SK-N-SH (cell line): ENCODE measurements around the gene GATAD2B. TPM values are rescaled to one million over a fixed set of nuclear protein-coding genes. Genes with fewer than 3 reads are reported as not detected.

Source experiments
- CTCF ChIA-PET: fragments of 300-600, 350-600 bp; formaldehyde crosslinking; extraction: SDS; loops from one replicate; lab custom pipeline; 2021; lab: Yijun Ruan, JAX
- POLR2A ChIA-PET: fragments of 350-600 bp; sonication (Branson Sonifier 250); formaldehyde crosslinking; extraction: SDS; loops from one replicate; lab custom pipeline; 2020; ENCODE audit warnings: antibody characterized with exemption, inconsistent platforms; lab: Yijun Ruan, JAX
- DNase-seq: peaks from one replicate; pipeline ENCODE4 v3.0.0; 2012
- H2AFZ ChIP-seq: fragments of 200-600 bp; sonication (generic); 2 replicates; pipeline ENCODE4 v1.8.1; 2016; ENCODE audit warnings: antibody characterized with exemption, mild to moderate bottlenecking, low read depth
- H3F3A ChIP-seq: fragments of 200-600 bp; sonication (generic); replicated peaks from 2 replicates; pipeline ENCODE3; 2016; ENCODE audit warnings: antibody characterized with exemption, mild to moderate bottlenecking; ENCODE audit not compliant: insufficient read depth
- H3K27ac ChIP-seq, 2 experiments: fragments of 200-500 bp in 1 of 2; fragments of 200-600 bp in 1 of 2; sonication (Bioruptor generic) in 1 of 2; sonication (generic), shearing (Covaris generic) in 1 of 2; 2 replicates each; pipeline versions ENCODE4 v1.5.1 to v1.6.1; 2014 to 2016; ENCODE audit warnings: low read depth in 2 of 2, inconsistent platforms in 1 of 2, low read length in 1 of 2, mild to moderate bottlenecking in 1 of 2, mixed read lengths in 1 of 2
- H3K27me3 ChIP-seq: fragments of 200-600 bp; sonication (generic), shearing (Covaris generic); 2 replicates; pipeline ENCODE4 v1.6.1; 2016; ENCODE audit warnings: mixed run types; ENCODE audit not compliant: insufficient read depth
- H3K36me3 ChIP-seq, 2 experiments: fragments of 200-500 bp in 1 of 2; fragments of 200-600 bp in 1 of 2; sonication (Bioruptor generic) in 1 of 2; sonication (generic) in 1 of 2; replicated peaks in 1 of 2; 2 replicates each; pipeline versions ENCODE3 to v1.5.1; 2014 to 2016; ENCODE audit warnings: low read length in 1 of 2, mild to moderate bottlenecking in 1 of 2; ENCODE audit not compliant: insufficient read depth in 2 of 2, control insufficient read depth in 1 of 2
- H3K4me1 ChIP-seq, 2 experiments: fragments of 200-500 bp in 1 of 2; fragments of 200-600 bp in 1 of 2; sonication (Bioruptor generic) in 1 of 2; sonication (generic), shearing (Covaris generic) in 1 of 2; 2 replicates each; pipeline versions ENCODE4 v1.5.1 to v1.6.1; 2014 to 2016; ENCODE audit warnings: low read depth in 1 of 2, low read length in 1 of 2, mixed run types in 1 of 2; ENCODE audit not compliant: insufficient read depth in 2 of 2, control insufficient read depth in 1 of 2
- H3K4me2 ChIP-seq: fragments of 200-600 bp; sonication (generic), shearing (Covaris generic); 2 replicates; pipeline ENCODE4 v1.6.1; 2017; ENCODE audit warnings: mixed run types
- H3K4me3 ChIP-seq, 2 experiments: fragments of 200-500 bp in 1 of 2; fragments of 200-600 bp in 1 of 2; sonication (Bioruptor generic) in 1 of 2; sonication (generic), shearing (Covaris generic) in 1 of 2; 2 replicates each; pipeline versions ENCODE4 v1.5.1 to v1.8.1; 2014 to 2016; ENCODE audit warnings: low read depth in 2 of 2, inconsistent platforms in 1 of 2, low read length in 1 of 2, mild to moderate bottlenecking in 1 of 2, mixed read lengths in 1 of 2, moderate library complexity in 1 of 2
- H3K79me2 ChIP-seq: fragments of 200-600 bp; sonication (generic); 2 replicates; pipeline ENCODE4 v1.8.1; 2017; ENCODE audit warnings: mild to moderate bottlenecking; ENCODE audit not compliant: insufficient read depth
- H3K9ac ChIP-seq: fragments of 200-600 bp; sonication (generic); 2 replicates; pipeline ENCODE4 v1.6.1; 2017; ENCODE audit warnings: mixed run types
- H3K9me2 ChIP-seq: fragments of 200-600 bp; sonication (generic); 2 replicates; pipeline ENCODE4 v1.6.1; 2017; ENCODE audit warnings: mixed run types
- H3K9me3 ChIP-seq: fragments of 200-600 bp; sonication (generic); 2 replicates; pipeline ENCODE4 v1.6.1; 2017; ENCODE audit warnings: mixed run types, mild to moderate bottlenecking, moderate library complexity
- H4K20me1 ChIP-seq: fragments of 200-600 bp; sonication (generic); 2 replicates; pipeline ENCODE4 v1.6.1; 2017; ENCODE audit warnings: mild to moderate bottlenecking, mixed run types; ENCODE audit not compliant: insufficient read depth
- CHD2 ChIP-seq: fragments of 150-350 bp; IDR thresholded peaks from 2 replicates; pipeline ENCODE4 v1.6.1; 2018; ENCODE audit warnings: low read length; ENCODE audit not compliant: partially characterized antibody
- FOSL2 ChIP-seq: IDR thresholded peaks from 2 replicates; pipeline ENCODE4 v1.4.0; 2012; ENCODE audit warnings: low read depth, mild to moderate bottlenecking, moderate library complexity, borderline replicate concordance
- GABPA ChIP-seq: IDR thresholded peaks from 2 replicates; pipeline ENCODE4 v1.4.0; 2012; ENCODE audit warnings: low read depth, mild to moderate bottlenecking
- GATA2 ChIP-seq: sonication (generic); formaldehyde crosslinking; IDR thresholded peaks from 2 replicates; pipeline ENCODE4 v1.5.0; 2020; ENCODE audit warnings: mild to moderate bottlenecking, missing genetic modification reagents
- JUND ChIP-seq: IDR thresholded peaks from 2 replicates; pipeline ENCODE4 v1.4.0; 2012
- NFIC ChIP-seq: IDR thresholded peaks from 2 replicates; pipeline ENCODE4 v1.4.0; 2012; ENCODE audit warnings: borderline replicate concordance
- NRF1 ChIP-seq: IDR thresholded peaks from 2 replicates; pipeline ENCODE4 v1.6.1; 2012; ENCODE audit warnings: low read depth, mild to moderate bottlenecking, low read length
- RAD21 ChIP-seq: IDR thresholded peaks from 2 replicates; pipeline ENCODE4 v1.6.1; 2012; ENCODE audit warnings: mild to moderate bottlenecking, low read length
- SIN3A ChIP-seq: IDR thresholded peaks from 2 replicates; pipeline ENCODE4 v1.6.1; 2012; ENCODE audit warnings: low read depth, mild to moderate bottlenecking, low read length, moderate library complexity, borderline replicate concordance
- TEAD4 ChIP-seq: IDR thresholded peaks from 2 replicates; pipeline ENCODE4 v1.4.0; 2012; ENCODE audit warnings: mild to moderate bottlenecking, borderline replicate concordance; ENCODE audit not compliant: insufficient read depth
- YY1 ChIP-seq: IDR thresholded peaks from 2 replicates; pipeline ENCODE4 v1.4.0; 2012; ENCODE audit warnings: low read depth, mild to moderate bottlenecking
- WGBS: methylation state at CpG from one replicate; pipeline ENCODE4 v1.1.6; 2017; ENCODE audit warnings: low lambda C conversion rate; 5-methylcytosine and 5-hydroxymethylcytosine counted together
- polyA plus RNA-seq, 3 experiments: library from polyadenylated mRNA; depleted of rRNA; stranded (reverse); fragments of >200 nt; gene quantifications; 2 replicates each; pipeline ENCODE4 v1.2.3, GENCODE V29; 2012
- TF ChIP-seq, protein P1 (sequence below): fragments of 150-350 bp; IDR thresholded peaks from 2 replicates; pipeline ENCODE4 v1.6.1; 2016; ENCODE audit warnings: mild to moderate bottlenecking, low read depth, low read length
- TF ChIP-seq, protein P2 (sequence below): IDR thresholded peaks from 2 replicates; pipeline ENCODE4 v1.4.0; 2012; ENCODE audit warnings: low read depth, borderline replicate concordance
- TF ChIP-seq, protein P3 (sequence below): IDR thresholded peaks from 2 replicates; pipeline ENCODE4; 2012
- TF ChIP-seq, protein P4 (sequence below): IDR thresholded peaks from 2 replicates; pipeline ENCODE4 v1.4.0; 2012; ENCODE audit warnings: low read depth
- TF ChIP-seq, protein P5 (sequence below): IDR thresholded peaks from 2 replicates; pipeline ENCODE4 v1.6.1; 2012; ENCODE audit warnings: mild to moderate bottlenecking, low read depth, low read length, moderate library complexity
- TF ChIP-seq, protein P6 (sequence below): fragments of 200-600 bp; sonication (generic); IDR thresholded peaks from 2 replicates; pipeline ENCODE4 v1.6.1; 2017; ENCODE audit warnings: antibody characterized with exemption, mild to moderate bottlenecking, moderate library complexity

GATAD2B gene
- polyA plus RNA-seq, 1 of the 3 experiments (the other 2 are of a cell fraction) = 2.8 TPM

DNA sequence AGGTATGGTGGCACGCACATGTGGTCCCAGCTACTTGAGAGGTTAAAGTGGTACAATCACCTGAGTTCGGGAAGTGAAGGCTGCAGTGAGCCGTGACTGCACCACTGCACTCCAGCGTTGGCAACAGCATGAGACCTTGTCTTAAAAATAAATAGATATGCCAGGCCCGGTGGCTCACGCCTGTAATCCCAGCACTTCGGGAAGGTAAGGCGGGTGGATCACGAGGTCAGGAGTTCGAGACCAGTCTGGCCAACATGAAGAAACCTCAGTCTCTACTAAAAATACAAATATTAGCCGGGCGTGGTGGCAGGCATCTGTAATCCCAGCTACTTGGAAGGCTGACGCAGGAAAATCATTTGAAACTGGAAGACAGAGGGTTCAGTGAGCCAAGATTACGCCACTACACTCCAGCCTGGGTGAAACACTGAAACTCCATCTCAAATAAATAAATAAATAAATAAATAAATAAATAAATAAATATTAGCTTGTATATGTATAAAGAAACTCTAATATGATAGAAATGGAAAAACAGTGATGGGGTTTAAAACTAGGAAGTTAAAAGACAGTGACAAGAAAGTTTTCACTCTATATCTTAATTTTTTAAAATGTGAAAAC is 18.8 kb downstream of the GATAD2B start:
- Histone ChIP-seq H3K79me2 (peaks cover 100% of the 10 kb centered on the region), H3K27ac (no peak overlapping the region), H3K4me2 (no peak overlapping the region), H3K27me3 (no peaks in the 10 kb centered on the region), H4K20me1 (peaks cover 48% of the 10 kb centered on the region), H3K36me3 (peaks cover 0 to 15% of the 10 kb centered on the region in 2 experiments), H3K9me2 (no peaks in the 10 kb centered on the region), H3K9me3 (no peaks in the 10 kb centered on the region), H3K4me1 (no peaks in the 10 kb centered on the region), H2AFZ (no peak overlapping the region), H3K9ac (no peak overlapping the region), H3K4me3 (no peak overlapping the region), H3F3A (peaks cover 40% of the 10 kb centered on the region)
- no peak for DNase-seq
- TF ChIP-seq YY1 (no peak), TEAD4 (no peak), JUND (no peak), NRF1 (no peak), FOSL2 (no peak), GABPA (no peak), SIN3A (no peak), RAD21 (no peak)
- TF ChIP-seq, protein P1, sequence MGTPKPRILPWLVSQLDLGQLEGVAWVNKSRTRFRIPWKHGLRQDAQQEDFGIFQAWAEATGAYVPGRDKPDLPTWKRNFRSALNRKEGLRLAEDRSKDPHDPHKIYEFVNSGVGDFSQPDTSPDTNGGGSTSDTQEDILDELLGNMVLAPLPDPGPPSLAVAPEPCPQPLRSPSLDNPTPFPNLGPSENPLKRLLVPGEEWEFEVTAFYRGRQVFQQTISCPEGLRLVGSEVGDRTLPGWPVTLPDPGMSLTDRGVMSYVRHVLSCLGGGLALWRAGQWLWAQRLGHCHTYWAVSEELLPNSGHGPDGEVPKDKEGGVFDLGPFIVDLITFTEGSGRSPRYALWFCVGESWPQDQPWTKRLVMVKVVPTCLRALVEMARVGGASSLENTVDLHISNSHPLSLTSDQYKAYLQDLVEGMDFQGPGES = no peak
- TF ChIP-seq, protein P2, sequence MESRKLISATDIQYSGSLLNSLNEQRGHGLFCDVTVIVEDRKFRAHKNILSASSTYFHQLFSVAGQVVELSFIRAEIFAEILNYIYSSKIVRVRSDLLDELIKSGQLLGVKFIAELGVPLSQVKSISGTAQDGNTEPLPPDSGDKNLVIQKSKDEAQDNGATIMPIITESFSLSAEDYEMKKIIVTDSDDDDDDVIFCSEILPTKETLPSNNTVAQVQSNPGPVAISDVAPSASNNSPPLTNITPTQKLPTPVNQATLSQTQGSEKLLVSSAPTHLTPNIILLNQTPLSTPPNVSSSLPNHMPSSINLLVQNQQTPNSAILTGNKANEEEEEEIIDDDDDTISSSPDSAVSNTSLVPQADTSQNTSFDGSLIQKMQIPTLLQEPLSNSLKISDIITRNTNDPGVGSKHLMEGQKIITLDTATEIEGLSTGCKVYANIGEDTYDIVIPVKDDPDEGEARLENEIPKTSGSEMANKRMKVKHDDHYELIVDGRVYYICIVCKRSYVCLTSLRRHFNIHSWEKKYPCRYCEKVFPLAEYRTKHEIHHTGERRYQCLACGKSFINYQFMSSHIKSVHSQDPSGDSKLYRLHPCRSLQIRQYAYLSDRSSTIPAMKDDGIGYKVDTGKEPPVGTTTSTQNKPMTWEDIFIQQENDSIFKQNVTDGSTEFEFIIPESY = no peak
- 96% methylated on average over 14 of the region's 14 CpGs for WGBS
- ChIA-PET CTCF (interaction anchor here (0.9 kb wide), 1 partner anchor 107 kb away, joined by 3 read pairs; no protein-coding TSS in a partner anchor), POLR2A (no interaction called here)

DNA sequence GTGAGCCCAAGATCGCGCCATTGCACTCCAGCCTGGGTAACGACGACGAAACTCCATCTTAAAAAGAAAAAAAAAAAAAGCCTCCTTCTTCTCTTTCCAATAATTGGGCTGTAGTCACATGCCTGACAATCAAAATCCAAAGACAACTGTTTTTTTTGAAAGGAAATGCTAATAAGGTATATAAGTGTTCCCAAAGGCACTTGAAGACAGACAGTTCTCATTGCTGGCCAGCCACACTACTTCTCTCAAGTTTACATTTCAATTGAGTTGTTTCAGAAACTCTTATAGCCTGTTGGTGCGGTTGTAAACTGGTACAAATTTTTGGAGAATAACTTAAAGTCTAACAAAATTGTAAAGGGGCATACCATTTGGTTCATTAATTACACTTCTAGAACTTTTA is 23.3 kb downstream of the GATAD2B start:
- no peak overlapping the region for H3K4me2 ChIP-seq
- WGBS = 95% methylated on average over 6 of the region's 6 CpGs
- H3K27ac ChIP-seq = no peak overlapping the region
- peaks cover 0 to 5% of the 10 kb centered on the region in 2 experiments; a peak in 1 of 4 replicates for H3K4me1 ChIP-seq
- H3K27me3 ChIP-seq = no peaks in the 10 kb centered on the region
- peaks cover 17% of the 10 kb centered on the region for H4K20me1 ChIP-seq
- H3K36me3 ChIP-seq = peaks cover 0 to 22% of the 10 kb centered on the region in 2 experiments
- peaks cover 98% of the 10 kb centered on the region for H3K79me2 ChIP-seq
- DNase-seq = no peak
- POLR2A ChIA-PET = no interaction called here
- H3F3A ChIP-seq = peaks cover 15% of the 10 kb centered on the region
- H3K9me3 ChIP-seq = no peaks in the 10 kb centered on the region
- CTCF ChIA-PET = no interaction called here
- no peak overlapping the region for H2AFZ ChIP-seq
- no peaks in the 10 kb centered on the region for H3K9me2 ChIP-seq
- H3K4me3 ChIP-seq = no peak overlapping the region
- no peak overlapping the region for H3K9ac ChIP-seq
- TF ChIP-seq, protein P3, sequence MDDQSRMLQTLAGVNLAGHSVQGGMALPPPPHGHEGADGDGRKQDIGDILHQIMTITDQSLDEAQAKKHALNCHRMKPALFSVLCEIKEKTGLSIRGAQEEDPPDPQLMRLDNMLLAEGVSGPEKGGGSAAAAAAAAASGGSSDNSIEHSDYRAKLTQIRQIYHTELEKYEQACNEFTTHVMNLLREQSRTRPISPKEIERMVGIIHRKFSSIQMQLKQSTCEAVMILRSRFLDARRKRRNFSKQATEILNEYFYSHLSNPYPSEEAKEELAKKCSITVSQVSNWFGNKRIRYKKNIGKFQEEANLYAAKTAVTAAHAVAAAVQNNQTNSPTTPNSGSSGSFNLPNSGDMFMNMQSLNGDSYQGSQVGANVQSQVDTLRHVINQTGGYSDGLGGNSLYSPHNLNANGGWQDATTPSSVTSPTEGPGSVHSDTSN = no peak
- TF ChIP-seq, protein P4, sequence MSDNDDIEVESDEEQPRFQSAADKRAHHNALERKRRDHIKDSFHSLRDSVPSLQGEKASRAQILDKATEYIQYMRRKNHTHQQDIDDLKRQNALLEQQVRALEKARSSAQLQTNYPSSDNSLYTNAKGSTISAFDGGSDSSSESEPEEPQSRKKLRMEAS = no peak
- TF ChIP-seq TEAD4 (no peak), YY1 (no peak), NFIC (no peak), GATA2 (no peak), GABPA (no peak), CHD2 (no peak), NRF1 (no peak)
- TF ChIP-seq, protein P5, sequence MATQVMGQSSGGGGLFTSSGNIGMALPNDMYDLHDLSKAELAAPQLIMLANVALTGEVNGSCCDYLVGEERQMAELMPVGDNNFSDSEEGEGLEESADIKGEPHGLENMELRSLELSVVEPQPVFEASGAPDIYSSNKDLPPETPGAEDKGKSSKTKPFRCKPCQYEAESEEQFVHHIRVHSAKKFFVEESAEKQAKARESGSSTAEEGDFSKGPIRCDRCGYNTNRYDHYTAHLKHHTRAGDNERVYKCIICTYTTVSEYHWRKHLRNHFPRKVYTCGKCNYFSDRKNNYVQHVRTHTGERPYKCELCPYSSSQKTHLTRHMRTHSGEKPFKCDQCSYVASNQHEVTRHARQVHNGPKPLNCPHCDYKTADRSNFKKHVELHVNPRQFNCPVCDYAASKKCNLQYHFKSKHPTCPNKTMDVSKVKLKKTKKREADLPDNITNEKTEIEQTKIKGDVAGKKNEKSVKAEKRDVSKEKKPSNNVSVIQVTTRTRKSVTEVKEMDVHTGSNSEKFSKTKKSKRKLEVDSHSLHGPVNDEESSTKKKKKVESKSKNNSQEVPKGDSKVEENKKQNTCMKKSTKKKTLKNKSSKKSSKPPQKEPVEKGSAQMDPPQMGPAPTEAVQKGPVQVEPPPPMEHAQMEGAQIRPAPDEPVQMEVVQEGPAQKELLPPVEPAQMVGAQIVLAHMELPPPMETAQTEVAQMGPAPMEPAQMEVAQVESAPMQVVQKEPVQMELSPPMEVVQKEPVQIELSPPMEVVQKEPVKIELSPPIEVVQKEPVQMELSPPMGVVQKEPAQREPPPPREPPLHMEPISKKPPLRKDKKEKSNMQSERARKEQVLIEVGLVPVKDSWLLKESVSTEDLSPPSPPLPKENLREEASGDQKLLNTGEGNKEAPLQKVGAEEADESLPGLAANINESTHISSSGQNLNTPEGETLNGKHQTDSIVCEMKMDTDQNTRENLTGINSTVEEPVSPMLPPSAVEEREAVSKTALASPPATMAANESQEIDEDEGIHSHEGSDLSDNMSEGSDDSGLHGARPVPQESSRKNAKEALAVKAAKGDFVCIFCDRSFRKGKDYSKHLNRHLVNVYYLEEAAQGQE = no peak
- TF ChIP-seq, protein P6, sequence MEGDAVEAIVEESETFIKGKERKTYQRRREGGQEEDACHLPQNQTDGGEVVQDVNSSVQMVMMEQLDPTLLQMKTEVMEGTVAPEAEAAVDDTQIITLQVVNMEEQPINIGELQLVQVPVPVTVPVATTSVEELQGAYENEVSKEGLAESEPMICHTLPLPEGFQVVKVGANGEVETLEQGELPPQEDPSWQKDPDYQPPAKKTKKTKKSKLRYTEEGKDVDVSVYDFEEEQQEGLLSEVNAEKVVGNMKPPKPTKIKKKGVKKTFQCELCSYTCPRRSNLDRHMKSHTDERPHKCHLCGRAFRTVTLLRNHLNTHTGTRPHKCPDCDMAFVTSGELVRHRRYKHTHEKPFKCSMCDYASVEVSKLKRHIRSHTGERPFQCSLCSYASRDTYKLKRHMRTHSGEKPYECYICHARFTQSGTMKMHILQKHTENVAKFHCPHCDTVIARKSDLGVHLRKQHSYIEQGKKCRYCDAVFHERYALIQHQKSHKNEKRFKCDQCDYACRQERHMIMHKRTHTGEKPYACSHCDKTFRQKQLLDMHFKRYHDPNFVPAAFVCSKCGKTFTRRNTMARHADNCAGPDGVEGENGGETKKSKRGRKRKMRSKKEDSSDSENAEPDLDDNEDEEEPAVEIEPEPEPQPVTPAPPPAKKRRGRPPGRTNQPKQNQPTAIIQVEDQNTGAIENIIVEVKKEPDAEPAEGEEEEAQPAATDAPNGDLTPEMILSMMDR = no peak
